DND-41 (cell line): ENCODE results near the gene TBCD.
A peak's percentile ranks its signal among the peaks of the same experiment; 100 is the strongest.

Source experiments
- ATAC-seq: fragments of 200-7000 bp; cut with Tn5 transposase; 3 replicates; pipeline ENCODE4 v1.9.1; 2021; ENCODE audit warnings: low read depth; ENCODE audit not compliant: insufficient read depth
- DNase-seq: peaks from one replicate; pipeline ENCODE4 v3.0.0-alpha.2; 2020
- H2AFZ ChIP-seq: 2 replicates; pipeline ENCODE4 v1.6.0; 2012; ENCODE audit warnings: low read depth, low read length
- H3K27ac ChIP-seq: 2 replicates; pipeline ENCODE4 v1.5.1; 2012; ENCODE audit warnings: low read length, inconsistent platforms
- H3K27me3 ChIP-seq: fragments of 200-600 bp; sonication (generic); 2 replicates; pipeline ENCODE4 v1.6.0; 2012; ENCODE audit warnings: low read length, mild to moderate bottlenecking, inconsistent platforms; ENCODE audit not compliant: insufficient read depth, poor library complexity
- H3K36me3 ChIP-seq: 2 replicates; pipeline ENCODE4 v1.5.1; 2012; ENCODE audit warnings: low read length, inconsistent platforms; ENCODE audit not compliant: insufficient read depth
- H3K4me1 ChIP-seq: 2 replicates; pipeline ENCODE4 v1.5.1; 2012; ENCODE audit warnings: mild to moderate bottlenecking, low read length; ENCODE audit not compliant: insufficient read depth
- H3K4me2 ChIP-seq: 2 replicates; pipeline ENCODE4 v1.6.0; 2012; ENCODE audit warnings: mild to moderate bottlenecking, moderate library complexity, low read length, inconsistent platforms; ENCODE audit not compliant: insufficient read depth
- H3K4me3 ChIP-seq, 2 experiments: fragments of 200-600 bp in 1 of 2; shearing (Covaris generic) in 1 of 2; 2 replicates each; pipeline ENCODE4 v1.5.1; 2012 to 2016; ENCODE audit warnings: inconsistent platforms in 2 of 2, low read length in 2 of 2, mild to moderate bottlenecking in 2 of 2, low read depth in 1 of 2, moderate library complexity in 1 of 2
- H3K79me2 ChIP-seq: 2 replicates; pipeline ENCODE4 v1.6.0; 2012; ENCODE audit warnings: low read length, inconsistent platforms; ENCODE audit not compliant: insufficient read depth
- H3K9ac ChIP-seq: 2 replicates; pipeline ENCODE4 v1.6.0; 2012; ENCODE audit warnings: low read depth, mild to moderate bottlenecking, inconsistent platforms, low read length, moderate library complexity
- H3K9me3 ChIP-seq: 2 replicates; pipeline ENCODE4 v1.5.1; 2012; ENCODE audit warnings: low read length, moderate library complexity, mild to moderate bottlenecking, inconsistent platforms; ENCODE audit not compliant: insufficient read depth, severe bottlenecking
- H4K20me1 ChIP-seq: 2 replicates; pipeline ENCODE4 v1.6.0; 2012; ENCODE audit warnings: low read length; ENCODE audit not compliant: insufficient read depth
- EZH2 ChIP-seq: IDR thresholded peaks from 3 replicates; pipeline ENCODE4 v1.6.1; 2012; ENCODE audit warnings: borderline replicate concordance, low read depth, mild to moderate bottlenecking, moderate library complexity, low read length, inconsistent platforms; ENCODE audit not compliant: severe bottlenecking
- TF ChIP-seq, protein P1 (sequence below): IDR thresholded peaks from 2 replicates; pipeline ENCODE4 v1.5.1; 2012; ENCODE audit warnings: borderline replicate concordance, low read length, moderate library complexity, mild to moderate bottlenecking; ENCODE audit not compliant: poor library complexity, severe bottlenecking; ENCODE audit errors: extremely low read depth

Gene TBCD

DNA sequence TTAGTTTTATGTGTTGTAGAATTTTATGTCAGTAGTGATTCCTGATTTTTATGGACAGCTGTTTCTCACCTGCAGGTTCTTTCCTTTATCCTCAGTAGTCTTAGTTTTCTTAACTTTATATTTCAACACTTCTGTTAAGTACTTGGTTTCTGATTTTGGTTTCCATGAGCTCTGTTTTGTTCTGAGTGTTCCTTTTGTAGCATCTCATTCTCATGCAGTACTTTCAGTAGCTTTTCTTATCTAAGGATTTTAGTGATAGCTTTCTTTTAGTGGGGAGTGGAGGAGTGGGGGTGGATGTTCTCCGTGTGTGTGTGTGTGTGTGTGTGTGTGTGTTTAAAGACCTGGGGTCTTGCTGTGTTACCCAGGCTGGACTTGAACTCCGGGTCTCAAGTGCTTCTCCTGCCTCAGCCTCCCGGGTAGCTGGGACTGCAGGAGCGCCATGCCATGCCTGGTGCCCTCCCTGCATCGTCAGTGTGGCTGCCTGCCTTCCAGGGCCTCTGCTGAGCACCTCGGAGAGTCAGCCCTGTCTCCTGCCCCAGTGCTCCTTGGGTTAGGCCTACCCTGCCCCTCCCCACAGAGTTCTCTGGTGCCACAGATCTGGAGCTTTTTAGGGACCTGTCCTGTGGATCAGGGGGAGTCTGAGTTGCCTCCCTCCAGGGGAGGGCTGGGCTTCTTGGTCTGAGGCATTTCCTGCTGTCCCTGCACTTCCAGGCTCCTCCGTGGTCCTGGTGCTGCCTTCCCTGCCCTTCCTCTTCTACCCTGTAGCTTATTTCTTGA is 92.2 kb downstream of the TBCD start:
- H3K27me3 ChIP-seq: no peaks in the 10 kb centered on the region
- no peak for ATAC-seq
- H3K9me3 ChIP-seq: no peaks in the 10 kb centered on the region

DNA sequence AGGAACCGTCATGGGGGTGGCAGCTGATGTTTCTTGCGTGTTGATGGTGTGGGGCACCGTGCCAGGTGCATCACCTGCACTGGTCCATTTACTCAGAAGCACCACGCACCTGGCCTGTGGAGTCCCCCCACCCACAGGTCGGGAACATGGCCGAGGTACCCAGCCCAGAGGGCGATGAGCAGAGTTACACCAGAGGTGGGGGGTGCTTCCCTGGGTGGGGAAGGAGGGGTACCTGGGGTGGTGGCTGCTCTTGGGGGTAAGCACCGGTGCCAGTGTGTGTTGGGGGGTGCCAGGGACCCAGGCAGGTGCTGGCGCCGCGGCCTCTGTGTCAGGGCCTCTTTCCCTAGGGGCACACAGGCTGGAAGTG is 92.9 kb downstream of the TBCD start:
- Histone ChIP-seq H2AFZ (no peak overlapping the region), H3K27ac (no peak overlapping the region), H3K9ac (no peak overlapping the region), H3K27me3 (no peaks in the 10 kb centered on the region), H4K20me1 (0 out of 2 replicates have a peak, but pooled peaks cover 3% of the 10 kb centered on the region), H3K36me3 (peaks cover 23% of the 10 kb centered on the region), H3K4me2 (no peak overlapping the region), H3K4me3 (no peak overlapping the region), H3K4me1 (peaks cover 28% of the 10 kb centered on the region), H3K79me2 (peaks cover 21% of the 10 kb centered on the region), H3K9me3 (no peaks in the 10 kb centered on the region)
- TF ChIP-seq EZH2: no peak
- TF ChIP-seq, protein P1, sequence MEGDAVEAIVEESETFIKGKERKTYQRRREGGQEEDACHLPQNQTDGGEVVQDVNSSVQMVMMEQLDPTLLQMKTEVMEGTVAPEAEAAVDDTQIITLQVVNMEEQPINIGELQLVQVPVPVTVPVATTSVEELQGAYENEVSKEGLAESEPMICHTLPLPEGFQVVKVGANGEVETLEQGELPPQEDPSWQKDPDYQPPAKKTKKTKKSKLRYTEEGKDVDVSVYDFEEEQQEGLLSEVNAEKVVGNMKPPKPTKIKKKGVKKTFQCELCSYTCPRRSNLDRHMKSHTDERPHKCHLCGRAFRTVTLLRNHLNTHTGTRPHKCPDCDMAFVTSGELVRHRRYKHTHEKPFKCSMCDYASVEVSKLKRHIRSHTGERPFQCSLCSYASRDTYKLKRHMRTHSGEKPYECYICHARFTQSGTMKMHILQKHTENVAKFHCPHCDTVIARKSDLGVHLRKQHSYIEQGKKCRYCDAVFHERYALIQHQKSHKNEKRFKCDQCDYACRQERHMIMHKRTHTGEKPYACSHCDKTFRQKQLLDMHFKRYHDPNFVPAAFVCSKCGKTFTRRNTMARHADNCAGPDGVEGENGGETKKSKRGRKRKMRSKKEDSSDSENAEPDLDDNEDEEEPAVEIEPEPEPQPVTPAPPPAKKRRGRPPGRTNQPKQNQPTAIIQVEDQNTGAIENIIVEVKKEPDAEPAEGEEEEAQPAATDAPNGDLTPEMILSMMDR: no peak
- ATAC-seq (no peak), DNase-seq (no peak)

More for the DNA sequence above, 92.2 kb downstream of the TBCD start:
- Histone ChIP-seq H3K79me2 (peaks cover 14% of the 10 kb centered on the region), H3K4me3 (no peak overlapping the region), H3K27ac (peak overlapping the region; percentile 51; the same call in 1 of the 2 replicates), H3K4me2 (no peak overlapping the region), H4K20me1 (0 out of 2 replicates have a peak, but pooled peaks cover 3% of the 10 kb centered on the region), H3K4me1 (peaks cover 21% of the 10 kb centered on the region), H3K9ac (no peak overlapping the region), H2AFZ (no peak overlapping the region), H3K36me3 (peaks cover 19% of the 10 kb centered on the region)
- DNase-seq: no peak
- no peak for TF ChIP-seq EZH2
- TF ChIP-seq, protein P1: no peak

DNA sequence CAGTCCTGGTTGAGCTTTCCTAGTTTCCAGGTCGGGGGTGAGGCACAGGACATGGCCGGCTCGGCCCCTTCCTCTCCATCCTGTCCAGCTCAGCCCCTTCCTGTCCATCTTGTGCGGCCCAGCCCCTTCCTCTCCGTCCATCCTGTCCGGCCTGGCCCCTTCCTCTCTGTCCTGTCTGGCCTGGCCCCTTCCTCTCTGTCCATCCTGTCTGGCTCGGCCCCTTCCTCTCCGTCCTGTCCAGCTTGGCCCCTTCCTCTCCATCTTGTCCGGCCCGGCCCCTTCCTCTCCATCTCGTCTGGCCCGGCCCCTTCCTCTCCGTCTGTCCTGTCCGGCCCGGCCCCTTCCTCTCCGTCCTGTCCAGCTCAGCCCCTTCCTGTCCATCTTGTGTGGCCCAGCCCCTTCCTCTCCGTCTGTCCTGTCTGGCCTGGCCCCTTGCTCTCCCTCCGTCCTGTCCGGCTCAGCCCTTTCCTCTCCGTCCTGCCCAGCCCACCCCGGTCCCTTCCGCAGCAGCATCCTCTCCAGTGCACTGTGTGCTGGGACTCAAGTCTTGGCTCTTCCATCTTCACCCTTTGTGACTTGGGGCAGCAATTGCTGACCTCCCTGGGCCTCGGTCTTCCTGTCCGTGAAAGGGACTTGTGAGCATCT is 93.4 kb downstream of the TBCD start:
- H4K20me1 ChIP-seq: 0 out of 2 replicates have a peak, but pooled peaks cover 3% of the 10 kb centered on the region
- no peak for TF ChIP-seq EZH2
- TF ChIP-seq, protein P1: no peak

More for the DNA sequence above, 93.4 kb downstream of the TBCD start:
- peaks cover 18% of the 10 kb centered on the region for H3K36me3 ChIP-seq
- no peak for DNase-seq
- H3K4me1 ChIP-seq: peaks cover 29% of the 10 kb centered on the region
- H3K27ac ChIP-seq: peak overlapping the region; percentile 21; the same call in 1 of the 2 replicates
- peaks cover 25% of the 10 kb centered on the region for H3K79me2 ChIP-seq
- no peak overlapping the region for H3K4me2 ChIP-seq
- no peaks in the 10 kb centered on the region for H3K27me3 ChIP-seq
- no peak for ATAC-seq
- H3K4me3 ChIP-seq: no peak overlapping the region
- H3K9ac ChIP-seq: no peak overlapping the region
- no peak overlapping the region for H2AFZ ChIP-seq
- no peaks in the 10 kb centered on the region for H3K9me3 ChIP-seq
